ENCODE measurements around the gene TMEM201.

The TMEM201 gene

GRCh38 chr1:9600861-9601834, 12.4 kb downstream of the TMEM201 start:
- DNase-seq (ENCODE audit: low read depth in 2 of 2), result no peak

- no peak for DNase-seq (ENCODE audit: low read depth in 2 of 2)
Observed at GRCh38 chr1:9601942-9602793, 13.5 kb downstream of the TMEM201 start.

- no peak for DNase-seq (ENCODE audit: low read depth in 2 of 2)
Observed at GRCh38 chr1:9602794-9603167, 14.1 kb downstream of the TMEM201 start.

GRCh38 chr1:9603307-9603706, 14.6 kb downstream of the TMEM201 start:
- DNase-seq (ENCODE audit: low read depth in 2 of 2), result no peak

- DNase-seq (ENCODE audit: low read depth in 2 of 2), result no peak
Observed at GRCh38 chr1:9603766-9604753, 15.3 kb downstream of the TMEM201 start.

GRCh38 chr1:9604836-9605235, 16.1 kb downstream of the TMEM201 start:
- no peak for DNase-seq (ENCODE audit: low read depth in 2 of 2)

- no peak for DNase-seq (ENCODE audit: low read depth in 2 of 2)
Observed at GRCh38 chr1:9605946-9606455, 17.3 kb downstream of the TMEM201 start.

- no peak for DNase-seq (ENCODE audit: low read depth in 2 of 2)
Observed at GRCh38 chr1:9606458-9606857, 17.7 kb downstream of the TMEM201 start.

GRCh38 chr1:9606948-9607347, 18.2 kb downstream of the TMEM201 start:
- DNase-seq (ENCODE audit: low read depth in 2 of 2), result no peak

- DNase-seq (ENCODE audit: low read depth in 2 of 2), result no peak
Observed at GRCh38 chr1:9607352-9607751, 18.6 kb downstream of the TMEM201 start.

- DNase-seq (ENCODE audit: low read depth in 2 of 2), result no peak
Observed at GRCh38 chr1:9609998-9610397, 21.3 kb downstream of the TMEM201 start.

GRCh38 chr1:9610548-9610947, 21.8 kb downstream of the TMEM201 start:
- DNase-seq (ENCODE audit: low read depth in 2 of 2), result no peak

GRCh38 chr1:9611716-9612115, 23.0 kb downstream of the TMEM201 start:
- DNase-seq (ENCODE audit: low read depth in 2 of 2), result no peak

- DNase-seq (ENCODE audit: low read depth in 2 of 2), result no peak
Observed at GRCh38 chr1:9612162-9612845, 23.6 kb downstream of the TMEM201 start.

GRCh38 chr1:9612871-9613624, 24.3 kb downstream of the TMEM201 start:
- no peak for DNase-seq (ENCODE audit: low read depth in 2 of 2)

- DNase-seq (ENCODE audit: low read depth in 2 of 2), result no peak
Observed at GRCh38 chr1:9613625-9614299, 25.1 kb downstream of the TMEM201 start.

GRCh38 chr1:9615316-9616063, 26.8 kb downstream of the TMEM201 start:
- DNase-seq (ENCODE audit: low read depth in 2 of 2), result peak in 1 of 2 donors; percentile 37

- DNase-seq (ENCODE audit: low read depth in 2 of 2), result no peak
Observed at GRCh38 chr1:9618909-9619679, 30.4 kb downstream of the TMEM201 start.
